ENCODE results near the gene NKPD1.

The NKPD1 gene, protein sequence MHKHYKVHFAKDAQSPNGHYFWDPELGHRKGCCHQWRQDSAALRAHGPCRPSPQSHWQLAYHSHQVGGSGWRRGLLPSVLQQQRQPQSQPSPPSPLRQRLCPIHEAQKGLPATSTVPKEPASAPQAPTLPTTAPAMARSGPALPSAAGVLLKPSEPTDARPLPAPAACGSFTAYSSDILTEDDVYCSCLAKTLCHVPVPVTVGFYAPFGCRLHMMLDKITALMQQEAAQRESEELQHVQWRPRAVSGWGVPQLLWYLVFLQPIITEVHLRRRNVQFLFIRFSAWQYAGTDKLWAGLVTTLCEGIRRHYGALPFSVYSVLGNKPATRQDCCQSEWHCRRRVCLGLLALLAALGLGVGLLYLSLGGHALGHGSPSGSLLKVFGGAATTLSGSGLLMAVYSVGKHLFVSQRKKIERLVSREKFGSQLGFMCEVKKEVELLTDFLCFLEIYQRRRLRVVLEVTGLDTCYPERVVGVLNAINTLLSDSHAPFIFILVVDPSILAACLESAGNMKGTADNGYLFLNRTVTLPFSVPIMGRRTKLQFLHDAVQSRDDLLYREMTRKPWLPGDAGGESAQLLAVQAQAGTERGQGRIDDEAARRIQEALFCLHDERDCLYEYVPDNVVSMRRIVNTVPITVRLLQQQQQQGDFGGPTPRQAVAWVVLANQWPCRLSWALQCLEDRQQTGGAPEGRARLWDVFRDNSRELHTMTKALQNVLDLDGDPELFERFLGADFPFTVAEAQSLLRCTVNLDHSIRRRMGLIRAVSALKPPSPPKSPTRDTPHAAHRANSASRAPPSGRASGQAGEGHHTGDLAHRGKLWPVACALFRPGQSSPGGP

DNA sequence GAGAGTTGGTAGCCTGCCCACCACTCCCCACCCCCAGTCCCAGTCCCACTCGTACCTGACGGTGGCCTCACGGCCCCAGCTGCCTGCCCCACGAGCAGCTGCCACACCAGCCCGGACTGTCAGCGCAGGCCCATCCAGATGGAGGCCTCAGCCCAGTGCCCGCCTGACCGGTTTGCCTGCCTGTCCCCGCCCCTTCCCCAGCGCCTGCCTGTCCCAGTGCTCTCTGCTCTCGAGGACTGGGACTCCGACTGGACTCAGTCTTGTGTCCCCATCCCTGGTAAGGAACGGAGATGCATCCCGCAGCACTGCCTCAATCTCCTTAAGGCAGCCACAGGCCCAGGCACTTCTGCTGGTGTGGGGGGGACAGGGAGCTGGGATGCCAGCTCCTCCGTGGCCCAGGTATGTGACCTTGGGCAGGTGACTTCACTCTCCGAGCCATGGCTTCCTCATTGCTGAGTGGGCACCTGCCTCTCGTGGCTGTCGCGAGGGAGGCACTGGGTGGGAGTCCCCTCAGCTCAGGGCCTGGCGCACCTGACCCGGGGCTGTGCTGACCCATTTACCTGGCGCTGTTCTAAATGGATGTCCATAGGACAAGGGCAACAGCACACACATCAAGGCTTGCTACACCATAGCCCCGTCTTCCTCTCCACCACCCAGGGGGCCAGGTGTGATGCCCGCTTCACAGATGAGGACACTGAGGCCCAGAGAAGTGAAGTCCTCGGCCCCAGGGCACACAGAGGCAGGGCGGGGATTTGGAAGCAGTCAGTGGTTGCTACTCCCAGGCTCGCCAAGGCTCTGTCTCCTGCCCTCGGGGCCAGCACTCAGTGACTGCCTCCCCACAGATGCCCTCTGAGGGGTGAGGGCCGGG lies at the start of gene NKPD1:
NKPD1 (minus strand) TSS at position 113 of the 868 bp plus-strand sequence. CDS start 832 bp downstream, outside the sequence.
- no peaks in the 10 kb centered on the region for H3K9me3 Mint-ChIP-seq
- H3K27ac Mint-ChIP-seq, result no peak within 1 kb of the TSS
- TF ChIP-seq, protein P1, sequence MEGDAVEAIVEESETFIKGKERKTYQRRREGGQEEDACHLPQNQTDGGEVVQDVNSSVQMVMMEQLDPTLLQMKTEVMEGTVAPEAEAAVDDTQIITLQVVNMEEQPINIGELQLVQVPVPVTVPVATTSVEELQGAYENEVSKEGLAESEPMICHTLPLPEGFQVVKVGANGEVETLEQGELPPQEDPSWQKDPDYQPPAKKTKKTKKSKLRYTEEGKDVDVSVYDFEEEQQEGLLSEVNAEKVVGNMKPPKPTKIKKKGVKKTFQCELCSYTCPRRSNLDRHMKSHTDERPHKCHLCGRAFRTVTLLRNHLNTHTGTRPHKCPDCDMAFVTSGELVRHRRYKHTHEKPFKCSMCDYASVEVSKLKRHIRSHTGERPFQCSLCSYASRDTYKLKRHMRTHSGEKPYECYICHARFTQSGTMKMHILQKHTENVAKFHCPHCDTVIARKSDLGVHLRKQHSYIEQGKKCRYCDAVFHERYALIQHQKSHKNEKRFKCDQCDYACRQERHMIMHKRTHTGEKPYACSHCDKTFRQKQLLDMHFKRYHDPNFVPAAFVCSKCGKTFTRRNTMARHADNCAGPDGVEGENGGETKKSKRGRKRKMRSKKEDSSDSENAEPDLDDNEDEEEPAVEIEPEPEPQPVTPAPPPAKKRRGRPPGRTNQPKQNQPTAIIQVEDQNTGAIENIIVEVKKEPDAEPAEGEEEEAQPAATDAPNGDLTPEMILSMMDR (IDR thresholded peaks at IDR 0.05), result no peak
- DNase-seq, result no peak
- peaks cover 31% of the 10 kb centered on the region for H3K4me1 Mint-ChIP-seq
- H3K27me3 Mint-ChIP-seq (ENCODE audit: low read depth, poor library complexity), result peaks cover 6% of the 10 kb centered on the region
- no peaks in the 10 kb centered on the region for H3K36me3 Mint-ChIP-seq (ENCODE audit: low read depth)
- no peak within 1 kb of the TSS for H3K4me3 Mint-ChIP-seq

DNA sequence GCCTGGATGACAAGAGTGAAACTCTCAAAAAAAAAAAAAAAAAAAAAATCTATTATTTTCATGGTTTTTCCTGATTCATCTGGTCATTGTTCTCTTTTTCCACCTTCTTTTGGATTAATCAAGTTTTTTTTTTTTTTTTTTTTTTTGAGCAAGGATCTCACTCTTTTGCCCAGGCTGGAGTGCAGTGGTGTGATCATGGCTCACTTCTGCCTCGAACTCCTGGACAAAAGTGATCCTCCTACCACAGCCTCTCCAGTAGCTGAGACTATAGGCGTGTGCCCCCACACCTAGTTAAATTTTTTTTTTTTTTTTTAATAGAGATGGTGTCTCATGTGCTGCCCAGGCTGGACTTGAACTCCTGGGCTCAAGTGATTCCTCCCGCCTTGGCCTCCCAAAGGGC lies 45.5 kb upstream of the NKPD1 start:
- no peak overlapping the region for H3K27ac Mint-ChIP-seq
- TF ChIP-seq, protein P1 (IDR thresholded peaks at IDR 0.05), result no peak
- no peaks in the 10 kb centered on the region for H3K36me3 Mint-ChIP-seq (ENCODE audit: low read depth)
- no peaks in the 10 kb centered on the region for H3K9me3 Mint-ChIP-seq
- DNase-seq, result no peak
- no peak overlapping the region for H3K4me3 Mint-ChIP-seq
- peaks cover 29% of the 10 kb centered on the region for H3K27me3 Mint-ChIP-seq (ENCODE audit: low read depth, poor library complexity)
- H3K4me1 Mint-ChIP-seq, result peaks cover 24% of the 10 kb centered on the region

DNA sequence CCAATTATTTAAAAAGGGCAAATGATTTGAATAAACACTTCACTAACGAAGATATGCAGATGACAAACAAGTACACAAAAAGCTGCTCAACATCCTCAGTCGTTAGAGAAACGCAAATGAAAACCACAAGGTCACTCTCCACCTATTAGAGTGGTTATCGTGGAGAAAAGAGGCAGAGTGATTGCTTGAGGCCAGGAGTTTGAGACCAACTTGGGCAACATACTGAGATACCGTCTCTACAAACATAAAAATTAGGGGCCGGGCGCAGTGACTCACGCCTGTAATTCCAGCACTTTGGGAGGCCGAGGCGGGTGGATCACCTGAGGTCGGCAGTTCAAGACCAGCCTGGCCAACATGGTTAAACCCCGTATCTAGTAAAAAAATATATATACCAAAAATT lies 45.0 kb upstream of the NKPD1 start:
- no peaks in the 10 kb centered on the region for H3K36me3 Mint-ChIP-seq (ENCODE audit: low read depth)
- H3K27me3 Mint-ChIP-seq (ENCODE audit: low read depth, poor library complexity), result peaks cover 27% of the 10 kb centered on the region
- TF ChIP-seq, protein P1 (IDR thresholded peaks at IDR 0.05), result no peak
- DNase-seq, result no peak
- H3K4me1 Mint-ChIP-seq, result peaks cover 19% of the 10 kb centered on the region
- no peak overlapping the region for H3K27ac Mint-ChIP-seq
- no peaks in the 10 kb centered on the region for H3K9me3 Mint-ChIP-seq
- H3K4me3 Mint-ChIP-seq, result no peak overlapping the region

DNA sequence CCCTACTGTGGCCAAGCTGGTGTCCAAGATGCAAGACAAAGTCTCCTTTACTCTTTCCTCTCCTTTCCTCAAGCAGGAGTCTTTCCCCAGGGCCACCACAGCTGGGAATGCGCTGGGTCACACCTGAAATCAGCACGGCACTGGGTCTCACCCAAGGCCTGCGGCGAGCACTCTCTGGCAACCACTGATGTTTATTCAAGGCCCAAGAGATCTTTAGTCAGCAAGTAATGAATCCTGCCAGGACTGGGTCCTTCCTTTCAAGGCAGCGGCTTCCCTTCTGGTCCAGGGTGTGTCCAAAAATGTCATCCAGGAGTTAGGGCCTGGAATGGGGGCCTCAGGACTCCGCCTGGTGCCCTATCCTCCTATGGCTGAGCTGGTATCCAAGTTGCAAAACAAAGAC lies 41.9 kb upstream of the NKPD1 start:
- TF ChIP-seq, protein P1 (IDR thresholded peaks at IDR 0.05), result no peak
- Mint-ChIP-seq H3K27ac (no peak overlapping the region), H3K27me3 (ENCODE audit: low read depth, poor library complexity) (peaks cover 49% of the 10 kb centered on the region), H3K9me3 (no peaks in the 10 kb centered on the region), H3K4me1 (peaks cover 15% of the 10 kb centered on the region), H3K4me3 (no peak overlapping the region), H3K36me3 (ENCODE audit: low read depth) (no peaks in the 10 kb centered on the region)
- no peak for DNase-seq

DNA sequence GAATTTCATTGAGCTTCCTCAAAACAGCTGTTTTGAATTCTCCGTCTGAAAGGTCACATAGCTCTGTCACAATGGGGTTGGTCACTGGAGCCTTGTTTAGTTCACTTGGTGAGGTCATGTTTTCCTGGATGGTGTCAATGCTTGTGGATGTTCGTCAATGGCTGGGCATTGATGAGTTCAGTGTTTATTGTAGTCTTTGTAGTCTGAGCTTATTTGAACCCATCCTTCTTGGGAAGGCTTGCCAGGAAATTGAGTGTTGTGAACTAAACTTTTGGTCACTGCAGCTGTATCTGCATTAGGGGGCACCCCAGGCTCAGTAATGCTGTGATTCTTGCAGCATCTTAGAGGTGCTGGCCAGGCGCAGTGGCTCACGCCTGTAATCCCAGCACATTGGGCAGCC lies 39.8 kb upstream of the NKPD1 start:
- H3K27ac Mint-ChIP-seq, result no peak overlapping the region
- TF ChIP-seq, protein P1 (IDR thresholded peaks at IDR 0.05), result peak; percentile 55
- H3K9me3 Mint-ChIP-seq, result no peaks in the 10 kb centered on the region
- peaks cover 25% of the 10 kb centered on the region for H3K4me1 Mint-ChIP-seq
- peak; percentile 59 for DNase-seq
- no peaks in the 10 kb centered on the region for H3K36me3 Mint-ChIP-seq (ENCODE audit: low read depth)
- H3K4me3 Mint-ChIP-seq, result no peak overlapping the region
- peaks cover 57% of the 10 kb centered on the region for H3K27me3 Mint-ChIP-seq (ENCODE audit: low read depth, poor library complexity)

Data from nephron progenitor cell (in vitro differentiated cells).